Measurements from ENCODE around the gene DPYSL4.

DNA sequence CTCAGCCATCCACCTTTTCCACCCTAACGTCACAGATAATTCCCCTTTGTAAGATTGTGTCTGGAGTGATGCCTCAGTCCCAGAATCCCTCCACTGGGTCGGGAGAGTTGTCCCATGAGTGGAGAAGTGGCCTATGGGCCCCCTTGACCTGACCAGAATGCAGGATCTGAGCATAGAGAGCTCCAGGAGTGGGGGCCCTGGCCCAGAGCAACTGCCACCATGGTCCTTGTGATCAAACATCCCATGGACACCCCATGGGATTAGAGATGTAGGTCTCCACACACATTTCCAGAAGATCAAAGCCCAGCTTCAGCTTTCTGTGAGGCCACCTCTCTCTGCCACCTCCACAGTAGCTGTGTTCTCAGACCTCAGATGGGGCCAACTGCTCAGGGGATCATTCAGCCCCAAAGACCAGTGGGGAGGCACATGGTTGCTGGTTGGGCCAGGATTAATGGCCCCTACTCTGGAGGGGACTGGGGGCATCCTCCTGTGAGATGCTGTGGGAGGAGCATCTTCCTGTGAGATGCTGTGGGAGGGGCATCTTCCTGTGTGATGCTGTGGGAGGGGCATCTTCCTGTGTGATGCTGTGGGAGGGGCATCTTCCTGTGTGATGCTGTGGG is 28.5 kb upstream of the DPYSL4 start:
- TF ChIP-seq, protein P1, sequence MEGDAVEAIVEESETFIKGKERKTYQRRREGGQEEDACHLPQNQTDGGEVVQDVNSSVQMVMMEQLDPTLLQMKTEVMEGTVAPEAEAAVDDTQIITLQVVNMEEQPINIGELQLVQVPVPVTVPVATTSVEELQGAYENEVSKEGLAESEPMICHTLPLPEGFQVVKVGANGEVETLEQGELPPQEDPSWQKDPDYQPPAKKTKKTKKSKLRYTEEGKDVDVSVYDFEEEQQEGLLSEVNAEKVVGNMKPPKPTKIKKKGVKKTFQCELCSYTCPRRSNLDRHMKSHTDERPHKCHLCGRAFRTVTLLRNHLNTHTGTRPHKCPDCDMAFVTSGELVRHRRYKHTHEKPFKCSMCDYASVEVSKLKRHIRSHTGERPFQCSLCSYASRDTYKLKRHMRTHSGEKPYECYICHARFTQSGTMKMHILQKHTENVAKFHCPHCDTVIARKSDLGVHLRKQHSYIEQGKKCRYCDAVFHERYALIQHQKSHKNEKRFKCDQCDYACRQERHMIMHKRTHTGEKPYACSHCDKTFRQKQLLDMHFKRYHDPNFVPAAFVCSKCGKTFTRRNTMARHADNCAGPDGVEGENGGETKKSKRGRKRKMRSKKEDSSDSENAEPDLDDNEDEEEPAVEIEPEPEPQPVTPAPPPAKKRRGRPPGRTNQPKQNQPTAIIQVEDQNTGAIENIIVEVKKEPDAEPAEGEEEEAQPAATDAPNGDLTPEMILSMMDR (IDR thresholded peaks at IDR 0.05), result no peak
- TF ChIP-seq POLR2A (IDR thresholded peaks at IDR 0.05), result no peak

All from adrenal gland (tissue), 5 donors.